Panc1 (cell line): ENCODE results near the gene CYRIA. TPM values are rescaled to one million over a fixed set of nuclear protein-coding genes. Genes with fewer than 3 reads are reported as not detected.

Experiments
- ATAC-seq: fragments of 200-7000 bp; cut with Tn5 transposase; 2 replicates; pipeline ENCODE4 v1.9.1; 2020; ENCODE audit warnings: mild to moderate bottlenecking, moderate library complexity
- BruUV-seq: library from RNA; stranded (reverse); fragments of 400-500 nt; replicated peaks from 2 replicates; lab custom pipeline; 2021; lab: Mats Ljungman, UMichigan
- CTCF ChIA-PET: fragments of 300-600 bp; sonication (Branson Sonifier 250); formaldehyde crosslinking; loops from one replicate; lab custom pipeline; 2022; ENCODE audit warnings: antibody characterized with exemption; lab: Charles Lee
- POLR2A ChIA-PET: fragments of 300-600 bp; sonication (Branson Sonifier 250); formaldehyde crosslinking; loops from one replicate; lab custom pipeline; 2022; ENCODE audit warnings: antibody characterized with exemption; lab: Charles Lee
- DNase-seq: peaks from one replicate; pipeline ENCODE4 v3.0.0-alpha.2; 2010; ENCODE audit warnings: low read depth, low spot score
- H3K27ac ChIP-seq: 2 replicates; pipeline ENCODE4 v1.5.1; 2011; ENCODE audit warnings: mild to moderate bottlenecking, low read length, inconsistent platforms
- H3K27me3 ChIP-seq: fragments of 200-500 bp; sonication (Bioruptor generic); 2 replicates; pipeline ENCODE4 v1.6.0; 2014; ENCODE audit warnings: low read length, inconsistent platforms; ENCODE audit not compliant: control insufficient read depth, insufficient read depth
- H3K36me3 ChIP-seq: fragments of 200-500 bp; sonication (Bioruptor generic); 2 replicates; pipeline ENCODE4 v1.5.1; 2014; ENCODE audit warnings: inconsistent platforms, mild to moderate bottlenecking, low read length, moderate library complexity; ENCODE audit not compliant: control insufficient read depth, insufficient read depth
- H3K4me1 ChIP-seq: 2 replicates; pipeline ENCODE4 v1.5.1; 2011; ENCODE audit warnings: inconsistent platforms, mild to moderate bottlenecking, low read length, moderate library complexity; ENCODE audit not compliant: control insufficient read depth, insufficient read depth
- H3K4me3 ChIP-seq, 2 experiments: 2 replicates each; pipeline ENCODE4 v1.5.1; 2011 to 2012; ENCODE audit warnings: low read depth in 2 of 2, low read length in 2 of 2, mild to moderate bottlenecking in 2 of 2, inconsistent platforms in 1 of 2, moderate library complexity in 1 of 2
- H3K9me3 ChIP-seq: fragments of 200-500 bp; sonication (Bioruptor generic); 2 replicates; pipeline ENCODE4 v1.5.1; 2014; ENCODE audit warnings: low read depth, mild to moderate bottlenecking, inconsistent platforms, low read length, moderate library complexity; ENCODE audit not compliant: control insufficient read depth, insufficient read depth
- CTCF ChIP-seq: fragments of 450-650 bp; IDR thresholded peaks from 2 replicates; pipeline ENCODE4 v1.5.1; 2017; ENCODE audit warnings: mild to moderate bottlenecking
- POLR2AphosphoS5 ChIP-seq: IDR thresholded peaks from 2 replicates; pipeline ENCODE4 v1.6.1; 2012; ENCODE audit warnings: mild to moderate bottlenecking, low read depth, low read length, moderate library complexity
- REST ChIP-seq, 2 experiments: IDR thresholded peaks; 2 replicates each; pipeline ENCODE4 v1.6.1; 2011 to 2012; ENCODE audit warnings: low read depth in 2 of 2, control low read depth in 1 of 2, low read length in 1 of 2, mild to moderate bottlenecking in 1 of 2, moderate library complexity in 1 of 2; ENCODE audit not compliant: insufficient read depth in 1 of 2
- SIN3A ChIP-seq: IDR thresholded peaks from 2 replicates; pipeline ENCODE4 v1.6.1; 2012; ENCODE audit warnings: low read depth, mild to moderate bottlenecking, low read length, moderate library complexity, borderline replicate concordance; ENCODE audit not compliant: insufficient read depth
- TCF7L2 ChIP-seq: IDR thresholded peaks from 2 replicates; pipeline ENCODE4 v1.6.1; 2011; ENCODE audit warnings: mild to moderate bottlenecking, low read depth, low read length, inconsistent platforms
- in situ Hi-C: cut with HindIII; loops from 2 replicates; pipeline ENCODE4 v1.10.0; 2016; ENCODE audit warnings: low sequenced_read_pairs, low pct_unique_long_range_greater_than_20kb
- intact Hi-C: fragments of 100-400 bp; cut with micrococcal nuclease; formaldehyde crosslinking; loops from one replicate; pipeline ENCODE4 v1.10.0; 2022; ENCODE audit not compliant: unreplicated experiment
- total RNA-seq: library from RNA; stranded (reverse); gene quantifications from one replicate; pipeline ENCODE4 v1.2.1, GENCODE V29; 2021; ENCODE audit not compliant: unreplicated experiment

CYRIA gene
- total RNA-seq, 1 experiment from 2014 or later, result 0.13 TPM

GRCh38 chr2:16630463-16630862 lies 35.2 kb downstream of the CYRIA start:
- no peak for ATAC-seq
- BruUV-seq, result no TSS peak
- Histone ChIP-seq H3K9me3 (no peaks in the 10 kb centered on the region), H3K4me1 (no peaks in the 10 kb centered on the region), H3K36me3 (no peaks in the 10 kb centered on the region), H3K4me3 (no peak overlapping the region), H3K27me3 (no peaks in the 10 kb centered on the region), H3K27ac (no peak overlapping the region)
- ChIA-PET POLR2A (no interaction called here), CTCF (no interaction called here)
- no peak for DNase-seq
- intact Hi-C loops, result no loop called here
- TF ChIP-seq POLR2AphosphoS5 (no peak), SIN3A (no peak), TCF7L2 (no peak), REST (IDR thresholded peaks at IDR 0.05; ENCODE audit: insufficient read depth in 1 of 2, low read depth in 2 of 2, low read length in 1 of 2) (no peak)
- in situ Hi-C loops, result no loop called here

- DNase-seq, result no peak
- Histone ChIP-seq H3K27ac (no peak overlapping the region), H3K36me3 (no peaks in the 10 kb centered on the region), H3K4me1 (no peaks in the 10 kb centered on the region), H3K9me3 (no peaks in the 10 kb centered on the region), H3K4me3 (no peak overlapping the region), H3K27me3 (no peaks in the 10 kb centered on the region)
- POLR2A ChIA-PET, result no interaction called here
- intact Hi-C loops (no loop called here), in situ Hi-C loops (no loop called here)
- CTCF ChIA-PET, result no interaction called here
- ATAC-seq, result no peak
- TF ChIP-seq TCF7L2, result no peak
- no peak for TF ChIP-seq CTCF
- TF ChIP-seq SIN3A, result no peak
- no peak for TF ChIP-seq REST (IDR thresholded peaks at IDR 0.05; ENCODE audit: insufficient read depth in 1 of 2, low read depth in 2 of 2, low read length in 1 of 2)
- TF ChIP-seq POLR2AphosphoS5, result no peak
- BruUV-seq, result no TSS peak
Observed at GRCh38 chr2:16629770-16630169, 35.9 kb downstream of the CYRIA start.
